H1 (cell line): ENCODE results near the gene ABCA5. TPM values are rescaled to one million over a fixed set of nuclear protein-coding genes. Genes with fewer than 3 reads are reported as not detected.

ENCODE experiments used
- BCL11A ChIP-seq, 2 experiments: IDR thresholded peaks; one replicate each; pipeline ENCODE4 v1.6.1; 2011; ENCODE audit warnings: low read depth in 2 of 2, low read length in 2 of 2, mild to moderate bottlenecking in 2 of 2
- CTCF ChIP-seq, 3 experiments: IDR thresholded peaks; 1 replicate in 2 of 3; 2 replicates in 1 of 3; pipeline versions ENCODE4 v1.5.1 to v1.6.1; 2011; ENCODE audit warnings: low read length in 3 of 3, mild to moderate bottlenecking in 3 of 3, inconsistent platforms in 2 of 3, low read depth in 1 of 3, moderate library complexity in 1 of 3; ENCODE audit not compliant: insufficient read depth in 1 of 3; ENCODE audit errors: control extremely low read depth in 1 of 3
- FOSL1 ChIP-seq: IDR thresholded peaks from 2 replicates; pipeline ENCODE4 v1.6.1; 2011; ENCODE audit warnings: mild to moderate bottlenecking, low read depth, low read length, moderate library complexity; ENCODE audit not compliant: insufficient read depth
- GABPA ChIP-seq: IDR thresholded peaks from 2 replicates; pipeline ENCODE4 v1.6.1; 2011; ENCODE audit warnings: mild to moderate bottlenecking, low read length, moderate library complexity, borderline replicate concordance; ENCODE audit not compliant: insufficient read depth
- SP2 ChIP-seq: IDR thresholded peaks from 2 replicates; pipeline ENCODE4 v1.6.1; 2012; ENCODE audit warnings: mild to moderate bottlenecking, low read length, inconsistent platforms
- polyA plus RNA-seq, 7 experiments: library from polyadenylated mRNA; depleted of rRNA in 3 of 7; stranded (reverse) in 5 of 7; unstranded in 2 of 7; fragments of >200 nt in 5 of 7; fragments of 200-250 nt in 2 of 7; gene quantifications; 1 replicate in 5 of 7; 2 replicates in 1 of 7; 4 replicates in 1 of 7; pipeline versions ENCODE4 v1.2.1 to v1.2.3, GENCODE V29; 2011 to 2013; ENCODE audit warnings: missing spikeins in 2 of 7, mixed read lengths in 2 of 7
- total RNA-seq: library from RNA; stranded (reverse); fragmentation: NEBNext Ultra II Directional; extraction: Animal tissue kit (Norgen Biotek cat#: 25700); gene quantifications from 2 replicates; pipeline ENCODE4 v1.2.1, GENCODE V29; 2021

ABCA5 gene
- total and polyA plus RNA-seq, 2 of the 8 experiments (the other 6 are each of a cell fraction or from before 2014, with no cell fraction given): 1.3 to 4.1 TPM

- TF ChIP-seq CTCF (IDR thresholded peaks at IDR 0.05; ENCODE audit: control extremely low read depth in 1 of 3, insufficient read depth in 1 of 3, low read depth in 1 of 3, low read length in 3 of 3) (no peak), GABPA (no peak), FOSL1 (no peak), SP2 (no peak), BCL11A (IDR thresholded peaks at IDR 0.05; ENCODE audit: low read depth in 2 of 2, low read length in 2 of 2) (no peak)
Measured at GRCh38 chr17:69267219-69267618, 59.7 kb downstream of the ABCA5 start (continued).
